H1 (cell line): ENCODE results near the gene ASIC2. TPM values are rescaled to one million over a fixed set of nuclear protein-coding genes. Genes with fewer than 3 reads are reported as not detected.

Source experiments
- CTCF ChIA-PET: fragments of 300-600 bp; sonication (Branson Sonifier 250); formaldehyde crosslinking; loops from one replicate; lab custom pipeline; 2021; ENCODE audit not compliant: partially characterized antibody; lab: Charles Lee
- POLR2A ChIA-PET: fragments of 300-600 bp; sonication (Branson Sonifier 250); formaldehyde crosslinking; loops from one replicate; lab custom pipeline; 2021; ENCODE audit warnings: inconsistent platforms; ENCODE audit not compliant: partially characterized antibody; lab: Charles Lee
- DNase-seq, 2 experiments: peaks; one replicate each; pipeline versions ENCODE4 v3.0.0 to v3.0.0-alpha.2; 2010 to 2022; ENCODE audit warnings: low spot score in 2 of 2, low read depth in 1 of 2, mixed read lengths in 1 of 2
- FAIRE-seq: peaks from 2 replicates; lab custom pipeline; 2011; peaks lifted over from hg19 to GRCh38; lab: Jason Lieb, UNC
- H2AFZ ChIP-seq: 2 replicates; pipeline ENCODE4 v1.8.1; 2012; ENCODE audit warnings: low read length, inconsistent platforms
- H2AK5ac ChIP-seq: 2 replicates; pipeline ENCODE4 v1.6.1; 2013; ENCODE audit warnings: low read depth, low read length
- H2BK120ac ChIP-seq: replicated peaks from 2 replicates; pipeline ENCODE3; 2013; ENCODE audit warnings: low read depth, low read length, inconsistent platforms
- H2BK12ac ChIP-seq: 2 replicates; pipeline ENCODE4 v1.6.1; 2013; ENCODE audit warnings: low read depth, low read length
- H2BK15ac ChIP-seq: 2 replicates; pipeline ENCODE4 v1.6.1; 2013; ENCODE audit warnings: low read length
- H2BK20ac ChIP-seq: 2 replicates; pipeline ENCODE4 v1.6.1; 2013; ENCODE audit warnings: low read length
- H2BK5ac ChIP-seq: 2 replicates; pipeline ENCODE4 v1.6.1; 2013; ENCODE audit warnings: low read depth, low read length
- H3K14ac ChIP-seq: 2 replicates; pipeline ENCODE4 v1.6.1; 2013; ENCODE audit warnings: inconsistent platforms; ENCODE audit not compliant: insufficient read length
- H3K18ac ChIP-seq: 2 replicates; pipeline ENCODE4 v1.6.1; 2013; ENCODE audit warnings: low read length; ENCODE audit errors: extremely low read depth
- H3K23ac ChIP-seq: 2 replicates; pipeline ENCODE4 v1.6.1; 2013; ENCODE audit warnings: inconsistent platforms; ENCODE audit not compliant: insufficient read length
- H3K23me2 ChIP-seq: 2 replicates; pipeline ENCODE4 v1.6.1; 2013; ENCODE audit warnings: low read depth, low read length
- H3K27ac ChIP-seq: 2 replicates; pipeline ENCODE4 v1.6.1; 2011; ENCODE audit warnings: low read depth, low read length, inconsistent platforms
- H3K27me3 ChIP-seq, 4 experiments: replicated peaks in 1 of 4; 1 replicate in 1 of 4; 2 replicates in 3 of 4; pipeline versions ENCODE4 v1.6.1 to v1.8.1; 2011 to 2013; ENCODE audit warnings: low read length in 3 of 4, mild to moderate bottlenecking in 3 of 4, inconsistent platforms in 2 of 4, mixed read lengths in 2 of 4, moderate library complexity in 1 of 4; ENCODE audit not compliant: control insufficient read depth in 3 of 4, insufficient read depth in 3 of 4; ENCODE audit errors: extremely low read depth in 1 of 4
- H3K36me3 ChIP-seq, 4 experiments: 2 replicates each; pipeline versions ENCODE4 v1.6.1 to v1.8.1; 2011 to 2013; ENCODE audit warnings: mild to moderate bottlenecking in 4 of 4, low read length in 3 of 4, moderate library complexity in 2 of 4, control low read depth in 1 of 4, inconsistent platforms in 1 of 4; ENCODE audit not compliant: insufficient read depth in 4 of 4, control insufficient read depth in 2 of 4
- H3K4ac ChIP-seq: replicated peaks from 2 replicates; pipeline ENCODE3; 2013; ENCODE audit warnings: low read length, low read depth, mixed read lengths, inconsistent platforms; ENCODE audit not compliant: insufficient read length
- H3K4me1 ChIP-seq, 4 experiments: replicated peaks in 1 of 4; 1 replicate in 1 of 4; 2 replicates in 3 of 4; pipeline versions ENCODE4 v1.6.1 to v1.8.1; 2011 to 2013; ENCODE audit warnings: low read length in 3 of 4, inconsistent platforms in 2 of 4, mixed read lengths in 1 of 4; ENCODE audit not compliant: insufficient read depth in 4 of 4, control insufficient read depth in 3 of 4
- H3K4me2 ChIP-seq, 2 experiments: 2 replicates each; pipeline versions ENCODE4 v1.6.1 to v1.8.1; 2011 to 2013; ENCODE audit warnings: low read depth in 2 of 2, low read length in 2 of 2, control low read depth in 1 of 2, inconsistent platforms in 1 of 2, mild to moderate bottlenecking in 1 of 2; ENCODE audit not compliant: insufficient read depth in 1 of 2
- H3K4me3 ChIP-seq, 4 experiments: fragments of 200-600, 300-600 bp in 1 of 4; sonication (generic), shearing (Covaris generic), sonication (Bioruptor Twin) in 1 of 4; 2 replicates each; pipeline versions ENCODE4 v1.5.1 to v1.8.1; 2011 to 2016; ENCODE audit warnings: low read length in 4 of 4, low read depth in 3 of 4, control low read depth in 2 of 4, inconsistent platforms in 2 of 4, mild to moderate bottlenecking in 2 of 4, mixed read lengths in 1 of 4, moderate library complexity in 1 of 4; ENCODE audit not compliant: insufficient read depth in 2 of 4; ENCODE audit errors: extremely low read depth in 1 of 4
- H3K56ac ChIP-seq: replicated peaks from 2 replicates; pipeline ENCODE3; 2013; ENCODE audit warnings: low read depth, mild to moderate bottlenecking, mixed read lengths, low read length, inconsistent platforms; ENCODE audit not compliant: insufficient read length
- H3K79me1 ChIP-seq: 2 replicates; pipeline ENCODE4 v1.6.1; 2013; ENCODE audit warnings: low read depth, low read length, control low read depth
- H3K79me2 ChIP-seq, 2 experiments: 2 replicates each; pipeline versions ENCODE4 v1.6.1 to v1.8.1; 2012 to 2013; ENCODE audit warnings: low read length in 2 of 2, mild to moderate bottlenecking in 2 of 2, inconsistent platforms in 1 of 2; ENCODE audit not compliant: insufficient read depth in 2 of 2, control insufficient read depth in 1 of 2
- H3K9ac ChIP-seq, 4 experiments: replicated peaks in 1 of 4; 1 replicate in 1 of 4; 2 replicates in 3 of 4; pipeline versions ENCODE4 v1.6.1 to v1.8.1; 2011 to 2013; ENCODE audit warnings: low read depth in 3 of 4, low read length in 3 of 4, control low read depth in 2 of 4, mild to moderate bottlenecking in 2 of 4, moderate library complexity in 2 of 4, inconsistent platforms in 1 of 4; ENCODE audit errors: extremely low read depth in 1 of 4
- H3K9me3 ChIP-seq, 2 experiments: 2 replicates each; pipeline versions ENCODE4 v1.6.1 to v1.8.1; 2012 to 2013; ENCODE audit warnings: mild to moderate bottlenecking in 2 of 2, moderate library complexity in 2 of 2, control low read depth in 1 of 2, inconsistent platforms in 1 of 2, low read depth in 1 of 2, low read length in 1 of 2, mixed read lengths in 1 of 2; ENCODE audit not compliant: insufficient read depth in 2 of 2
- H4K20me1 ChIP-seq, 2 experiments: replicated peaks in 1 of 2; 2 replicates each; pipeline versions ENCODE3 to v1.8.1; 2011 to 2013; ENCODE audit warnings: inconsistent platforms in 2 of 2, low read length in 2 of 2, mild to moderate bottlenecking in 1 of 2; ENCODE audit not compliant: insufficient read depth in 2 of 2, control insufficient read depth in 1 of 2
- H4K5ac ChIP-seq: 2 replicates; pipeline ENCODE4 v1.6.1; 2013; ENCODE audit warnings: low read length, low read depth, mixed read lengths, inconsistent platforms; ENCODE audit not compliant: insufficient read length
- H4K8ac ChIP-seq: 2 replicates; pipeline ENCODE4 v1.8.0; 2013; ENCODE audit warnings: mild to moderate bottlenecking, moderate library complexity, low read length, inconsistent platforms; ENCODE audit not compliant: insufficient read depth; ENCODE audit errors: extremely low read depth
- H4K91ac ChIP-seq: replicated peaks from 2 replicates; pipeline ENCODE3; 2013; ENCODE audit warnings: low read length, mixed read lengths, inconsistent platforms; ENCODE audit not compliant: insufficient read length
- BRCA1 ChIP-seq: IDR thresholded peaks from 2 replicates; pipeline ENCODE4 v1.6.1; 2012; ENCODE audit warnings: low read depth, low read length, improper control_type of control experiment
- HDAC6 ChIP-seq: IDR thresholded peaks from one replicate; pipeline ENCODE4 v1.7.1; 2012; ENCODE audit warnings: low read depth, mild to moderate bottlenecking, inconsistent platforms, low read length, moderate library complexity
- SP1 ChIP-seq: IDR thresholded peaks from 2 replicates; pipeline ENCODE4 v1.6.1; 2011; ENCODE audit warnings: low read depth, low read length
- YY1 ChIP-seq: IDR thresholded peaks from 2 replicates; pipeline ENCODE4 v1.6.1; 2011; ENCODE audit warnings: low read depth, mild to moderate bottlenecking, low read length
- WGBS, 2 experiments: shearing (Covaris generic) in 1 of 2; methylation state at CpG; one replicate each; pipeline versions ENCODE4 v1.1.6 to v1.1.7; 2013 to 2015; ENCODE audit warnings: low lambda C conversion rate in 2 of 2, mixed read lengths in 2 of 2, inconsistent platforms in 1 of 2, low coverage in 1 of 2, missing lambda C conversion rate in 1 of 2; ENCODE audit not compliant: insufficient replicate concordance in 2 of 2, insufficient coverage in 1 of 2, insufficient read length in 1 of 2; ENCODE audit errors: extremely low coverage in 1 of 2, missing lambda C conversion rate in 1 of 2; 5-methylcytosine and 5-hydroxymethylcytosine counted together
- polyA plus RNA-seq, 7 experiments: library from polyadenylated mRNA; depleted of rRNA in 3 of 7; stranded (reverse) in 5 of 7; unstranded in 2 of 7; fragments of >200 nt in 5 of 7; fragments of 200-250 nt in 2 of 7; gene quantifications; 1 replicate in 5 of 7; 2 replicates in 1 of 7; 4 replicates in 1 of 7; pipeline versions ENCODE4 v1.2.1 to v1.2.3, GENCODE V29; 2011 to 2013; ENCODE audit warnings: missing spikeins in 2 of 7, mixed read lengths in 2 of 7
- total RNA-seq: library from RNA; stranded (reverse); fragmentation: NEBNext Ultra II Directional; extraction: Animal tissue kit (Norgen Biotek cat#: 25700); gene quantifications from 2 replicates; pipeline ENCODE4 v1.2.1, GENCODE V29; 2021

ASIC2 gene
- total and polyA plus RNA-seq, 2 of the 8 experiments (the other 6 are each of a cell fraction or from before 2014, with no cell fraction given): 0.86 to 1.2 TPM

DNA sequence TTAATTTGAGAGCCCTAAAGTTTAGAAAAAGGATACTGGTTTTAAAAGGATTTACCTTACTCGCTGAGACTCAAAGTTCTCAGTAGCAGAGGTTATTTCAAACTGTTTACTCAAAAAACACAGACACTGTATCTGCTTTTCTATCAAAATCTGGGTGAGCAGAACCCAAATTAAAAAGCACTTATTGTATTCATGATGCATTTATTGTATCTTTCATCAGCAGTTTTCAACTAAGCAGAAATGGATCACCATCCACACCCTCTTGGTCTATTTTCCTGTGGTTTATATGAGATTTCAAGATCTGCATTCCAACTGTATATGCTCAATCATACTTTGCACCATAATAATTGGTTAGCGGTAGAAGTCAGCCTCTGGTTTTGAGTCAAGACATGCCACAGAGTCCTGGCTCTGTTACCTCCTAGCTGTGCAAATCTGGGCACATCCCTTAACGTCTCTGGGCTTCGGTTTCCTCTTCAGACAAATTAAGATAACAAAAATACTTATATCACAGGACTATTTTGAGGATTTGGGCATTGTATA, 109.5 kb downstream of the ASIC2 start:
- H3K36me3 ChIP-seq: no peaks in the 10 kb centered on the region
- H3K56ac ChIP-seq: no peak overlapping the region
- no peak overlapping the region for H2AK5ac ChIP-seq
- peaks cover 0 to 8% (median 2%) of the 10 kb centered on the region in 4 experiments; a peak in 3 of 7 replicates for H3K27me3 ChIP-seq
- no peaks in the 10 kb centered on the region for H3K23me2 ChIP-seq
- POLR2A ChIA-PET: interaction anchor here (0.8 kb wide), 1 partner anchor 65 kb away, joined by 3 read pairs; no protein-coding TSS in a partner anchor
- H3K27ac ChIP-seq: no peak overlapping the region
- no peaks in the 10 kb centered on the region for H3K9me3 ChIP-seq
- H3K14ac ChIP-seq: no peak overlapping the region
- no peak overlapping the region for H3K4me3 ChIP-seq
- CTCF ChIA-PET: no interaction called here
- H4K8ac ChIP-seq: no peak overlapping the region
- no peaks in the 10 kb centered on the region for H3K4me1 ChIP-seq
- TF ChIP-seq SP1 (no peak), HDAC6 (no peak), BRCA1 (no peak), YY1 (no peak)
- H2BK15ac ChIP-seq: no peak overlapping the region
- no peak overlapping the region for H2BK120ac ChIP-seq
- FAIRE-seq (no peak), DNase-seq (no peak)
- WGBS, 2 experiments: 92% methylated on average over 4 of the region's 4 CpGs; no CpG with 5 or more reads in 1 of the 2 experiments
- H3K9ac ChIP-seq: no peak overlapping the region
- no peak overlapping the region for H2AFZ ChIP-seq
- H4K91ac ChIP-seq: no peak overlapping the region
- H3K79me2 ChIP-seq: no peaks in the 10 kb centered on the region
- H3K4ac ChIP-seq: no peak overlapping the region
- H4K20me1 ChIP-seq: no peaks in the 10 kb centered on the region
- no peak overlapping the region for H4K5ac ChIP-seq
- H2BK5ac ChIP-seq: no peak overlapping the region
- no peak overlapping the region for H2BK12ac ChIP-seq
- no peak overlapping the region for H3K4me2 ChIP-seq
- H2BK20ac ChIP-seq: no peak overlapping the region
- H3K79me1 ChIP-seq: no peaks in the 10 kb centered on the region
- no peak overlapping the region for H3K23ac ChIP-seq
- no peak overlapping the region for H3K18ac ChIP-seq
